ENCODE data around the gene RGP1.

DNA sequence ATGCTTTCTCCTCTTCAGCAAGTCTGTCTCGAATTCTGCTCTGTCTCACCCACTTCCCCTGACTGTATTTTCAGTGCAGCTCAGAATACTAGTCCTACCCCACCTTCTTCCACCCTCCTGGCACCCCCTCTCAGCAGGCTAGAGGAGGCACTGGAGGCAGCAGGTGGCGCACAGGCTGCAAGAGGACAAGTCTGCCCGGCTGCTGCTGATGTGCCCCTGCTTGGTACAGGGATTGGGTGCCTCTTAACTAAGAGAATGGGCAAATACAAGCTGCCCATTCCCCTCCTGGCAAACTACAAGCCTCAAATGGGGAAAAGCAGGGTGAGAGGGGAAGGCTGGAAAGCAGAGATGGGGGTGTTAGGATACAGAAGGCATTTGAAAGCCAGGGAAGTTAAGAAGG, 22.2 kb upstream of the RGP1 start:
- TF ChIP-seq YY1 (IDR thresholded peaks at IDR 0.05; ENCODE audit: insufficient read depth, insufficient read length) (no peak), SUZ12 (IDR thresholded peaks at IDR 0.05; ENCODE audit: extremely low read depth, insufficient read depth, insufficient read length) (no peak)
